ENCODE measurements around the gene CACFD1. TPM values are rescaled to one million over a fixed set of nuclear protein-coding genes. Genes with fewer than 3 reads are reported as not detected.

The CACFD1 gene
- total and polyA plus RNA-seq, 2 of the 4 experiments (the other 2 are of a cell fraction): 2.0 to 6.6 TPM

- Histone ChIP-seq H3K18ac (ENCODE audit: low read depth, low read length) (no peak overlapping the region), H4K5ac (ENCODE audit: low read depth, low read length) (no peak overlapping the region), H4K20me1 (ENCODE audit: insufficient read depth, low read length) (0 out of 2 replicates have a peak, but pooled peaks cover 5% of the 10 kb centered on the region), H3K9me1 (ENCODE audit: insufficient read depth, low read length) (peaks cover 5% of the 10 kb centered on the region; the same call in 1 of the 2 replicates), H3K4ac (ENCODE audit: low read depth, low read length) (no peak overlapping the region), H2BK15ac (ENCODE audit: low read depth, low read length) (no peak overlapping the region), H2BK120ac (ENCODE audit: low read depth, low read length) (no peak overlapping the region), H2AK9ac (replicated peaks; ENCODE audit: low read depth, low read length, poor library complexity) (no peak overlapping the region), H3K36me3 (ENCODE audit: control insufficient read depth, insufficient read depth, low read length) (no peaks in the 10 kb centered on the region), H2AFZ (replicated peaks; ENCODE audit: low read length, poor library complexity) (no peak overlapping the region), H4K91ac (ENCODE audit: insufficient read depth, low read depth, low read length) (no peak overlapping the region), H3K4me3 (ENCODE audit: insufficient read depth, low read depth, low read length) (no peak overlapping the region), H3K9ac (ENCODE audit: low read depth, low read length) (no peak overlapping the region), H3K4me2 (ENCODE audit: low read depth, low read length) (no peak overlapping the region), H3K27me3 (ENCODE audit: control insufficient read depth, insufficient read depth, low read length) (peaks cover 32% of the 10 kb centered on the region; the same call in 1 of the 2 replicates), H4K8ac (ENCODE audit: low read depth in 2 of 2, low read length in 2 of 2) (no peak overlapping the region), H3K27ac (ENCODE audit: insufficient read depth, low read length) (no peak overlapping the region), H3K4me1 (ENCODE audit: control insufficient read depth, insufficient read depth, low read length) (peaks cover 4% of the 10 kb centered on the region; the same call in 1 of the 2 replicates), H3K9me3 (ENCODE audit: control insufficient read depth, insufficient read depth, low read length) (no peaks in the 10 kb centered on the region), H2AK5ac (ENCODE audit: low read depth, low read length) (no peak overlapping the region), H3K56ac (ENCODE audit: extremely low read depth, insufficient read depth, low read length) (no peak overlapping the region), H2BK5ac (ENCODE audit: low read depth, low read length, poor library complexity, severe bottlenecking) (no peak overlapping the region), H3K23ac (ENCODE audit: low read depth, low read length) (no peak overlapping the region), H3K79me1 (ENCODE audit: low read depth in 1 of 2, low read length in 2 of 2) (no peaks in the 10 kb centered on the region), H3K14ac (replicated peaks; ENCODE audit: low read depth, low read length) (no peak overlapping the region), H2BK20ac (ENCODE audit: low read depth, low read length) (no peak overlapping the region)
- no TSS peak for BruUV-seq (replicated peaks)
- DNase-seq (no peak), ATAC-seq (ENCODE audit: low read depth) (no peak)
- in situ Hi-C loops (cut with MboI; ENCODE audit: low sequenced_read_pairs): loop anchor here (25.0 kb wide), 1 partner anchor 454 kb away; the partner anchor contains the start of gene GTF3C5
- TF ChIP-seq MAZ (IDR thresholded peaks at IDR 0.05; ENCODE audit: borderline replicate concordance, low read depth, low read length) (no peak), POLR2A (IDR thresholded peaks at IDR 0.05; ENCODE audit: low read depth, low read length) (no peak)
- CTCF ChIA-PET: no interaction called here
- dilution Hi-C loops (cut with HindIII; ENCODE audit: low sequenced_read_pairs, unreplicated experiment): no loop called here
- WGBS, 2 experiments (ENCODE audit: extremely low coverage in 2 of 2, insufficient read length in 1 of 2): 92% methylated on average over 3 of the region's 12 CpGs; no CpG with 5 or more reads in 1 of the 2 experiments
- POLR2A ChIA-PET (ENCODE audit: unreplicated experiment): no interaction called here
- intact Hi-C loops (cut with micrococcal nuclease): no loop called here
These were observed 31.3 kb downstream of the CACFD1 start for GRCh38 chr9:133490865-133491655.

Measured in IMR-90 (cell line).